Endodermal cell (in vitro differentiated cells): ENCODE measurements around the gene PHETA2. TPM values are rescaled to one million over a fixed set of nuclear protein-coding genes. Genes with fewer than 3 reads are reported as not detected.
"Not testable (repeated sequence)": the region's sequence is repeated elsewhere in the genome, so short reads cannot be mapped to it uniquely, and the experiment has no call there.

Experiments used
- DNase-seq: peaks from one replicate; pipeline ENCODE4 v3.0.0-alpha.2; 2017
- H3K27ac ChIP-seq: 2 replicates; pipeline ENCODE4 v1.5.1; 2013; ENCODE audit warnings: mild to moderate bottlenecking, low read depth, low read length, moderate library complexity
- H3K27me3 ChIP-seq: 2 replicates; pipeline ENCODE4 v1.6.1; 2013; ENCODE audit warnings: mild to moderate bottlenecking, low read length, moderate library complexity; ENCODE audit not compliant: insufficient read depth, control insufficient read depth, poor library complexity, severe bottlenecking
- H3K36me3 ChIP-seq: 2 replicates; pipeline ENCODE4 v1.7.0; 2013; ENCODE audit warnings: mild to moderate bottlenecking, low read length, moderate library complexity; ENCODE audit not compliant: control insufficient read depth, insufficient read depth
- H3K4me1 ChIP-seq: one replicate; pipeline ENCODE4 v1.7.0; 2013; ENCODE audit warnings: low read length; ENCODE audit not compliant: control insufficient read depth, insufficient read depth
- H3K4me3 ChIP-seq: 2 replicates; pipeline ENCODE4 v1.5.1; 2013; ENCODE audit warnings: mild to moderate bottlenecking, low read length, moderate library complexity
- H3K9ac ChIP-seq: 2 replicates; pipeline ENCODE4 v1.6.1; 2013; ENCODE audit warnings: mild to moderate bottlenecking, low read length, moderate library complexity; ENCODE audit not compliant: poor library complexity, severe bottlenecking; ENCODE audit errors: extremely low read depth
- H3K9me3 ChIP-seq: 2 replicates; pipeline ENCODE4 v1.6.1; 2013; ENCODE audit warnings: mild to moderate bottlenecking, low read length, moderate library complexity; ENCODE audit not compliant: control insufficient read depth
- H3K27ac Mint-ChIP-seq: 2 replicates; pipeline ENCODE4 v1.8.0; 2020; ENCODE audit warnings: mixed read lengths
- H3K27me3 Mint-ChIP-seq: 2 replicates; pipeline ENCODE4 v1.8.0; 2021; ENCODE audit warnings: mild to moderate bottlenecking, mixed read lengths; ENCODE audit not compliant: insufficient read depth
- H3K36me3 Mint-ChIP-seq: 2 replicates; pipeline ENCODE4 v1.8.0; 2020; ENCODE audit warnings: low read depth, mixed read lengths
- H3K4me1 Mint-ChIP-seq: 2 replicates; pipeline ENCODE4 v1.8.0; 2020; ENCODE audit warnings: mixed read lengths
- H3K4me3 Mint-ChIP-seq: 2 replicates; pipeline ENCODE4 v1.8.0; 2020; ENCODE audit warnings: mild to moderate bottlenecking, moderate library complexity, mixed read lengths
- H3K9me3 Mint-ChIP-seq: 2 replicates; pipeline ENCODE4 v1.8.0; 2020; ENCODE audit warnings: mild to moderate bottlenecking, mixed read lengths
- WGBS, 2 experiments: methylation state at CpG; one replicate each; pipeline versions ENCODE4 v1.1.5 to v1.1.7; 2013; ENCODE audit warnings: missing lambda C conversion rate in 2 of 2, mixed read lengths in 1 of 2; ENCODE audit not compliant: insufficient coverage in 1 of 2, insufficient read length in 1 of 2; 5-methylcytosine and 5-hydroxymethylcytosine counted together
- total RNA-seq, 2 donors: library from RNA; stranded (reverse); fragmentation: NEBNext Ultra II Directional in 1 of 2; extraction: Animal tissue kit (Norgen Biotek cat#: 25700) in 1 of 2; gene quantifications; 2 replicates in 1 of 2; 3 replicates in 1 of 2; pipeline ENCODE4 v1.2.1, GENCODE V29; 2021
- TF ChIP-seq, protein P1 (sequence below): fragments of 200-600 bp; sonication (generic); conservative IDR thresholded peaks from 2 replicates; pipeline ENCODE4 v1.5.0; 2021; ENCODE audit warnings: antibody characterized with exemption, mild to moderate bottlenecking

Gene PHETA2
- total RNA-seq, 2 donors from 2014 or later, result 8.1 to 9.0 TPM

DNA sequence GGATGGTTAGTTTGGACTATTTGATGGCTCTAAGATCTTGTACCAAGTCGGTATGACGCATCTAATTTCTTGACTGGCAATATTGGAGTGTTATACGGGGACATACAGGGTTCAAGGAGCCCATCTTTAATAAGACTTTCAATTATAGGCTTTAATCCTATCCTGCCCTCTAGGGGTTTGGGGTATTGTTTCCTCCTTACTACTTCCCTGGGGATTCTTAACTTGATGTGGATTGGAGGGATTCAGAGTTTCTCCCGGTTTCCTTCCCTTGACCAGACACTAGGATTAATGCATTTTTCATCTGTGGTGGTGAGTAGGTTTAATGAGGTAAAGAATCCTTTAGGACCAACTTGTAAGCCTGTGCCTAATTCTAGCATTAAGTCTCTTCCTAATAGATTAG lies 37.8 kb downstream of the PHETA2 start:
- peak overlapping the region; percentile 71 for H3K27ac Mint-ChIP-seq
- peaks cover 36% of the 10 kb centered on the region for H3K9me3 ChIP-seq
- H3K27ac ChIP-seq, result peak overlapping the region; percentile 51
- peak overlapping the region; percentile 71 for H3K9ac ChIP-seq
- H3K4me3 ChIP-seq, result peak overlapping the region; percentile 64
- H3K4me3 Mint-ChIP-seq, result peak overlapping the region; percentile 21
- peaks cover 30% of the 10 kb centered on the region for H3K9me3 Mint-ChIP-seq
- peaks cover 24% of the 10 kb centered on the region for H3K4me1 Mint-ChIP-seq
- H3K36me3 Mint-ChIP-seq, result peaks cover 20% of the 10 kb centered on the region
- H3K27me3 Mint-ChIP-seq, result peaks cover 38% of the 10 kb centered on the region
- no peaks in the 10 kb centered on the region for H3K36me3 ChIP-seq
- no peak for DNase-seq
- WGBS, 2 experiments, result 73 to 83% methylated on average over 3 to 4 of the region's 4 CpGs
- H3K27me3 ChIP-seq, result no peaks in the 10 kb centered on the region
- H3K4me1 ChIP-seq, result peaks cover 9% of the 10 kb centered on the region
- TF ChIP-seq, protein P1, sequence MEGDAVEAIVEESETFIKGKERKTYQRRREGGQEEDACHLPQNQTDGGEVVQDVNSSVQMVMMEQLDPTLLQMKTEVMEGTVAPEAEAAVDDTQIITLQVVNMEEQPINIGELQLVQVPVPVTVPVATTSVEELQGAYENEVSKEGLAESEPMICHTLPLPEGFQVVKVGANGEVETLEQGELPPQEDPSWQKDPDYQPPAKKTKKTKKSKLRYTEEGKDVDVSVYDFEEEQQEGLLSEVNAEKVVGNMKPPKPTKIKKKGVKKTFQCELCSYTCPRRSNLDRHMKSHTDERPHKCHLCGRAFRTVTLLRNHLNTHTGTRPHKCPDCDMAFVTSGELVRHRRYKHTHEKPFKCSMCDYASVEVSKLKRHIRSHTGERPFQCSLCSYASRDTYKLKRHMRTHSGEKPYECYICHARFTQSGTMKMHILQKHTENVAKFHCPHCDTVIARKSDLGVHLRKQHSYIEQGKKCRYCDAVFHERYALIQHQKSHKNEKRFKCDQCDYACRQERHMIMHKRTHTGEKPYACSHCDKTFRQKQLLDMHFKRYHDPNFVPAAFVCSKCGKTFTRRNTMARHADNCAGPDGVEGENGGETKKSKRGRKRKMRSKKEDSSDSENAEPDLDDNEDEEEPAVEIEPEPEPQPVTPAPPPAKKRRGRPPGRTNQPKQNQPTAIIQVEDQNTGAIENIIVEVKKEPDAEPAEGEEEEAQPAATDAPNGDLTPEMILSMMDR, result peak; percentile 65

DNA sequence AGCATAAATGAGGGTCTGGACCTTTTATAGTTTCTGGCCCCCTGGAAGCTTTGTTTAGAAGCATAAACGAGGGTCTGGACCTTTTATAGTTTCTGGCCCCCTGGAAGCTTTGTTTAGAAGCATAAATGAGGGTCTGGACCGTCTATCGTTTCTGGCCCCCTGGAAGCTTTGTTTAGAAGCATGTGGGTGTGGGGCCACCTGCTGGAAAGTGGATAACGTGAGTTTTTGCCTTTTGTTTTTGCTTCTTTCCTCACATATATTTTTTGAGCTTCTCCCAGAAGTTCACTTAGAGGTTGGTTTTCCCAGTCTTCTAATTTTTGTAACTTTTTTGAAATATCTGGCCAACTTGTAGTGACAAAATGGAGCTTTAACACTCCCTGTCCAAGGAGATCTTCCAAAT lies 38.7 kb downstream of the PHETA2 start:
- Histone ChIP-seq H3K9me3 (peaks cover 46% of the 10 kb centered on the region), H3K4me3 (peak overlapping the region; percentile 64)
- H3K27me3 Mint-ChIP-seq, result peaks cover 31% of the 10 kb centered on the region
- DNase-seq, result peak; percentile 66
- peaks cover 24% of the 10 kb centered on the region for H3K4me1 Mint-ChIP-seq
- H3K4me1 ChIP-seq, H3K27ac ChIP-seq, H3K27me3 ChIP-seq, H3K9ac ChIP-seq, H3K36me3 ChIP-seq, H3K4me3 Mint-ChIP-seq: not testable (repeated sequence)
- peaks cover 23% of the 10 kb centered on the region for H3K36me3 Mint-ChIP-seq
- H3K27ac Mint-ChIP-seq, result peak overlapping the region; percentile 66
- TF ChIP-seq, protein P1, result peak; percentile 56
- H3K9me3 Mint-ChIP-seq, result peaks cover 36% of the 10 kb centered on the region
- 17% methylated on average over 2 of the region's 4 CpGs; no CpG with 5 or more reads in 1 of the 2 experiments for WGBS, 2 experiments

DNA sequence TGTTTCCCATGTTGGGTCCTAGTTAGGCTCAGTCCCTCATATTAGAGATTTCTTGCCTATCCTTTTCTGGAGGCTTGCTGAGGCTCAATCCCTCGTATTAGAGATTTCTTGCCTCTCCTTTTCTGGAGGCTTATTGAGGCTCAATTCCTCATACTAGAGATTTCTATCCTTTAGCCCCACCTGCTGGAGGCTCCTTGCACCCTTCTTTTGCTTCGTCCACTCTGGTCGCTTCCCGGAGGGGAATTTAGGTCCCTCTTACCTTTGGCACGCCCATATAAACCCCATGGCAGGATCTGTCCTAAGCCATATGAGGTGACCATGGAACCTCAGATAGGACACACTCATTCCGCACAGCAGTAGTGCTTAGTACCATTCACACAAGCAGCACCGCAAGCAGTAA lies 40.7 kb downstream of the PHETA2 start:
- H3K4me3 ChIP-seq, result peak overlapping the region; percentile 25
- H3K27me3 ChIP-seq, result no peaks in the 10 kb centered on the region
- H3K9me3 ChIP-seq, result peaks cover 46% of the 10 kb centered on the region
- Mint-ChIP-seq H3K4me1 (peaks cover 26% of the 10 kb centered on the region), H3K27me3 (peaks cover 13% of the 10 kb centered on the region), H3K9me3 (peaks cover 36% of the 10 kb centered on the region), H3K36me3 (peaks cover 23% of the 10 kb centered on the region), H3K27ac (no peak overlapping the region), H3K4me3 (no peak overlapping the region)
- H3K4me1 ChIP-seq, result peaks cover 9% of the 10 kb centered on the region
- no peak overlapping the region for H3K9ac ChIP-seq
- TF ChIP-seq, protein P1, result peak; percentile 67
- H3K27ac ChIP-seq, result no peak overlapping the region
- DNase-seq, result peak; percentile 90
- no peaks in the 10 kb centered on the region for H3K36me3 ChIP-seq
- 91 to 99% methylated on average over 7 of the region's 7 CpGs for WGBS, 2 experiments

DNA sequence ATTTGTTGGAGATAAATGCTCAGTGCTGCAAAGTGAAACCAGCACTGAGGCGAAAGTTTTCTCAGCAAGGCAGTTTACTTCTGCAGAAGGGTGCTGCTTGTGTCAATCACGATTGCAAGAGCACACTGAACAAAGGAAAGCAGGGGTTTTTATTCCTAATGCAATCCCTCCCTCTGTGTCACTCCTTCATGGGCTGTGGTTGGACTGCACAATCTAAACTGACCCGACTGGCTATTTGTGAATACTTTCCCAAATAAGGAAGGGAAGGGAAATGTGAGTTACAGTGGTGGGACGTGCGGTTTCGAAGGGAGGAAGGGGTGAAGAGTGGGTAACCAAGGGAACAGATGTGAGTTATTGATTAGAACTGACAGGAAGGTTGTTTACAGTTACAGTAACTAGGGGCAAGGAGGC lies 41.4 kb downstream of the PHETA2 start:
- H3K9ac ChIP-seq, H3K27ac Mint-ChIP-seq, DNase-seq, H3K27me3 ChIP-seq, H3K27ac ChIP-seq, H3K36me3 ChIP-seq, H3K4me3 Mint-ChIP-seq, H3K4me1 ChIP-seq: not testable (repeated sequence)
- Mint-ChIP-seq H3K9me3 (peaks cover 36% of the 10 kb centered on the region), H3K4me1 (peaks cover 24% of the 10 kb centered on the region), H3K27me3 (peaks cover 11% of the 10 kb centered on the region), H3K36me3 (peaks cover 23% of the 10 kb centered on the region)
- Histone ChIP-seq H3K4me3 (peak overlapping the region; percentile 44), H3K9me3 (peaks cover 44% of the 10 kb centered on the region)
- WGBS, 2 experiments, result 81 to 93% methylated on average over 5 to 6 of the region's 6 CpGs
